Naive thymus-derived CD4-positive, alpha-beta T cell (primary cell): ENCODE measurements around the gene C11orf68. TPM values are rescaled to one million over a fixed set of nuclear protein-coding genes. Genes with fewer than 3 reads are reported as not detected.

ENCODE experiments used
- ATAC-seq: fragments of 150-1000 bp; cut with Tn5 transposase; 2 replicates; pipeline ENCODE4 v1.10.0; 2021; ENCODE audit warnings: mild to moderate bottlenecking, moderate library complexity
- CTCF ChIA-PET: fragments of 350-600 bp; sonication (Branson Sonifier 250); formaldehyde crosslinking; loops from one replicate; lab custom pipeline; 2021; ENCODE audit warnings: antibody characterized with exemption; lab: Charles Lee
- POLR2A ChIA-PET: fragments of 350-600 bp; sonication (Branson Sonifier 250); formaldehyde crosslinking; loops from one replicate; lab custom pipeline; 2021; ENCODE audit warnings: antibody characterized with exemption, inconsistent platforms; lab: Charles Lee
- DNase-seq, 9 donors: peaks; one replicate each; pipeline versions ENCODE4 v3.0.0 to v3.0.0-alpha.2; 2020 to 2022; ENCODE audit warnings: mixed read lengths in 1 of 9
- H3K27ac ChIP-seq: one replicate; pipeline ENCODE4 v1.7.0; 2013; ENCODE audit warnings: mild to moderate bottlenecking, low read depth, low read length, moderate library complexity
- H3K27me3 ChIP-seq, 2 donors: one replicate each; pipeline ENCODE4 v1.7.0; 2013; ENCODE audit warnings: low read length in 2 of 2, mild to moderate bottlenecking in 2 of 2, moderate library complexity in 2 of 2; ENCODE audit not compliant: control insufficient read depth in 2 of 2, insufficient read depth in 2 of 2
- H3K36me3 ChIP-seq, 3 experiments: 1 replicate in 2 of 3; 2 replicates in 1 of 3; pipeline ENCODE4 v1.7.0; 2013; ENCODE audit warnings: low read length in 3 of 3, mild to moderate bottlenecking in 3 of 3, moderate library complexity in 1 of 3; ENCODE audit not compliant: insufficient read depth in 3 of 3, control insufficient read depth in 2 of 3
- H3K4me1 ChIP-seq, 2 donors: one replicate each; pipeline ENCODE4 v1.7.0; 2013; ENCODE audit warnings: low read length in 2 of 2, mild to moderate bottlenecking in 2 of 2, moderate library complexity in 1 of 2; ENCODE audit not compliant: control insufficient read depth in 2 of 2, insufficient read depth in 2 of 2
- H3K4me3 ChIP-seq: 2 replicates; pipeline ENCODE4 v1.7.0; 2013; ENCODE audit warnings: mild to moderate bottlenecking, low read length
- H3K9me3 ChIP-seq, 3 experiments: 1 replicate in 2 of 3; 2 replicates in 1 of 3; pipeline ENCODE4 v1.7.0; 2013; ENCODE audit warnings: low read length in 3 of 3; ENCODE audit not compliant: control insufficient read depth in 2 of 3
- H3K27ac Mint-ChIP-seq, 9 donors: one replicate each; pipeline ENCODE4 v1.8.0; 2020 to 2022; ENCODE audit warnings: mixed read lengths in 9 of 9, mild to moderate bottlenecking in 8 of 9, moderate library complexity in 5 of 9, inconsistent platforms in 2 of 9
- H3K27me3 Mint-ChIP-seq, 5 donors: one replicate each; pipeline ENCODE4 v1.8.0; 2021 to 2022; ENCODE audit warnings: mixed read lengths in 5 of 5, mild to moderate bottlenecking in 1 of 5
- H3K36me3 Mint-ChIP-seq, 5 donors: one replicate each; pipeline ENCODE4 v1.8.0; 2020 to 2022; ENCODE audit warnings: mixed read lengths in 5 of 5, mild to moderate bottlenecking in 3 of 5, inconsistent platforms in 1 of 5
- H3K4me1 Mint-ChIP-seq, 7 donors: one replicate each; pipeline ENCODE4 v1.8.0; 2020 to 2022; ENCODE audit warnings: mixed read lengths in 7 of 7, mild to moderate bottlenecking in 3 of 7, inconsistent platforms in 1 of 7
- H3K4me3 Mint-ChIP-seq, 10 donors: one replicate each; pipeline ENCODE4 v1.8.0; 2020 to 2022; ENCODE audit warnings: mild to moderate bottlenecking in 10 of 10, mixed read lengths in 10 of 10, moderate library complexity in 6 of 10, inconsistent platforms in 2 of 10
- H3K9me3 Mint-ChIP-seq, 11 donors: one replicate each; pipeline ENCODE4 v1.8.0; 2020 to 2022; ENCODE audit warnings: mixed read lengths in 11 of 11, mild to moderate bottlenecking in 4 of 11, inconsistent platforms in 1 of 11, moderate library complexity in 1 of 11
- intact Hi-C, 2 donors: fragments of 100-400 bp; cut with micrococcal nuclease; formaldehyde crosslinking; loops; one replicate each; pipeline ENCODE4 v1.15.1; 2023
- polyA plus RNA-seq, 2 donors: library from polyadenylated mRNA; unstranded; fragments of 300-500 nt; fragmentation: Illumina TruSeq; gene quantifications; one replicate each; pipeline ENCODE4 v1.2.3, GENCODE V29; 2021
- total RNA-seq, 6 experiments: library from RNA in 5 of 6; stranded (reverse) in 5 of 6; gene quantifications; 1 replicate in 5 of 6; 2 replicates in 1 of 6; pipeline ENCODE4 v1.2.3 and lab custom pipeline; 2021 to 2026

Gene C11orf68
- total and polyA plus RNA-seq, 7 experiments from 2014 or later = 18.5 to 104 (median 58.8) TPM

DNA sequence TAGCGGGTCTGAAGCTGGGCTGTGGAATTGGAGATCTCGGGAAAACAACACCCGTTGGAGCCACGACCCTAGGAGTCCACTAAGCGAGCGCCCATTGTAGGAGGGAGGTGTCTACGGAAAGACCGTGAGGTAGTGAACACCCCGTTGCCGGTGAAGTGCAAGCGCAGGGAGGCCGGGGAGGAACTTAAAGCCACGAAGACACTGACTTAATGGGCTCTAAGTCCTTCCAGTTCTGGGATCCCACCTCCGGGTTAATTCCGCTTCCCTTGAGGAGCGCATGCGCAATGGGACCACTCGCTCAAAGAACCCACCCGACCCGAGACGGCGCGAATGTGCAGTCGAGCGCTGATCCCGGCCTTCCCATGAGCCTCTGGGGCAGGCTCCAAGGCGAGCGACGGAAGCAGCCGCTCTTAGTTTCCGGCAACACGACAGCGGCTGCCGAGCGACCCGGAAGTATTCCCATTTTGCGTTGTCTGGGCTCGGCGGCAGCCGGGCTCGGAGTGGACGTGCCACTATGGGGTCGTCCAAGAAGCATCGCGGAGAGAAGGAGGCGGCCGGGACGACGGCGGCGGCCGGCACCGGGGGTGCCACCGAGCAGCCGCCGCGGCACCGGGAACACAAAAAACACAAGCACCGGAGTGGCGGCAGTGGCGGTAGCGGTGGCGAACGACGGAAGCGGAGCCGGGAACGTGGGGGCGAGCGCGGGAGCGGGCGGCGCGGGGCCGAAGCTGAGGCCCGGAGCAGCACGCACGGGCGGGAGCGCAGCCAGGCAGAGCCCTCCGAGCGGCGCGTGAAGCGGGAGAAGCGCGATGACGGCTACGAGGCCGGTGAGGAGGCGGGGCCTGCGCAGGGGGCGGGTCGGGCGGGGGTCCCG lies 42.6 kb upstream of the C11orf68 start, which contains the start of gene SART1:
Gene SART1, plus strand, starts transcription at position 468 of the 874 bp plus-strand sequence. Its CDS starts 47 bp downstream, at position 515.
- ATAC-seq (peak; percentile 96), DNase-seq (peak; percentile 81 to 97 (median 94))
- H3K36me3 Mint-ChIP-seq = peaks cover 12 to 24% (median 18%) of the 10 kb centered on the region in 5 donors
- Histone ChIP-seq H3K4me1 (peaks cover 27 to 37% of the 10 kb centered on the region in 2 donors), H3K27ac (peak within 1 kb of the TSS; percentile 96), H3K9me3 (no peaks in the 10 kb centered on the region), H3K4me3 (peak within 1 kb of the TSS; percentile 83), H3K27me3 (no peaks in the 10 kb centered on the region), H3K36me3 (peaks cover 15 to 30% (median 19%) of the 10 kb centered on the region in 3 experiments)
- ChIA-PET CTCF (interaction anchor here (0.6 to 1.9 kb wide), 2 partner anchors 68 to 71 kb away, joined by 4 to 8 read pairs; partner anchors contain the start of gene CCDC85B), POLR2A (interaction anchor here (0.7 to 6.7 kb wide), 12 partner anchors 10 to 101 kb away, joined by 3 to 108 read pairs (median 4); partner anchors contain the start of genes C11orf68, CCDC85B, CFL1 and FIBP)
- no peaks in the 10 kb centered on the region for H3K9me3 Mint-ChIP-seq
- no peaks in the 10 kb centered on the region for H3K27me3 Mint-ChIP-seq
- peaks cover 23 to 63% (median 53%) of the 10 kb centered on the region in 7 donors for H3K4me1 Mint-ChIP-seq
- peak within 1 kb of the TSS; percentile 93 to 99 (median 98) for H3K4me3 Mint-ChIP-seq
- H3K27ac Mint-ChIP-seq = peak within 1 kb of the TSS; percentile 96 to 99 (median 98)
- intact Hi-C loops = loop anchor here (1.0 kb wide), 10 partner anchors 28 to 346 kb away; partner anchors contain the start of genes BANF1 (in 2 of the 2), C11orf68 (in 2 of the 2), DRAP1 (in 2 of the 2) and EIF1AD (in 2 of the 2)

DNA sequence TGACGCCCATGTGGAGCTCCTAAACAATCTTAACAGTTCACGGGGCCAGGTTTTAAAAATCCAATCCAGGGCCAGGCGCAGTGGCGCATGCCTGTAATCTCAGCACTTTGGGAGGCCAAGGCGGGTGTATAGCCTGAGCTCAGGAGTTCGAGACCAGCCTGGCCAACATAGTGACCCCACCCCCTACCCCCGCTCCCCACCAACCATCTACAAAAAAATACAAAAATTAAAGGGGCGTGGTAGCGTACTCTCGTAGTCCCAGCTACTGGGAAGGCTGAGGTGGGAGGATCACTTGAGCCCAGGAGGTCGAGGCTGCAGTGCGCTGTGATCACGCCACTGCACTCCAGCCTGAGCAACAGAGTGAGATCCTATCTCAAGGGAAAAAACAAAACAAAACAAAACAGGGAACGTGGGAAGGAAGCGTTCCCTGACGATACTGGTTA lies 42.0 kb upstream of the C11orf68 start:
- Histone ChIP-seq H3K4me3 (peak overlapping the region; percentile 83), H3K36me3 (peaks cover 9 to 24% (median 16%) of the 10 kb centered on the region in 3 experiments), H3K4me1 (peaks cover 27 to 39% of the 10 kb centered on the region in 2 donors), H3K27me3 (no peaks in the 10 kb centered on the region), H3K27ac (peak overlapping the region; percentile 96), H3K9me3 (no peaks in the 10 kb centered on the region)
- no peaks in the 10 kb centered on the region for H3K27me3 Mint-ChIP-seq
- DNase-seq (no peak), ATAC-seq (no peak)
- CTCF ChIA-PET = interaction anchor here (0.6 to 1.9 kb wide), 2 partner anchors 67 to 70 kb away, joined by 4 to 8 read pairs; partner anchors contain the start of gene CCDC85B
- H3K9me3 Mint-ChIP-seq = no peaks in the 10 kb centered on the region
- peak overlapping the region; percentile 96 to 99 (median 98) for H3K27ac Mint-ChIP-seq
- H3K4me3 Mint-ChIP-seq = peak overlapping the region; percentile 93 to 99 (median 98)
- peaks cover 10 to 22% (median 16%) of the 10 kb centered on the region in 5 donors for H3K36me3 Mint-ChIP-seq
- H3K4me1 Mint-ChIP-seq = peaks cover 21 to 64% (median 54%) of the 10 kb centered on the region in 7 donors
- POLR2A ChIA-PET = interaction anchor here (0.7 to 6.7 kb wide), 11 partner anchors 9 to 101 kb away, joined by 3 to 108 read pairs (median 4); partner anchors contain the start of genes C11orf68, CCDC85B, CFL1 and FIBP
- intact Hi-C loops = loop anchor here (1.0 kb wide), 10 partner anchors 28 to 346 kb away; partner anchors contain the start of genes BANF1 (in 2 of the 2), C11orf68 (in 2 of the 2), DRAP1 (in 2 of the 2) and EIF1AD (in 2 of the 2)

DNA sequence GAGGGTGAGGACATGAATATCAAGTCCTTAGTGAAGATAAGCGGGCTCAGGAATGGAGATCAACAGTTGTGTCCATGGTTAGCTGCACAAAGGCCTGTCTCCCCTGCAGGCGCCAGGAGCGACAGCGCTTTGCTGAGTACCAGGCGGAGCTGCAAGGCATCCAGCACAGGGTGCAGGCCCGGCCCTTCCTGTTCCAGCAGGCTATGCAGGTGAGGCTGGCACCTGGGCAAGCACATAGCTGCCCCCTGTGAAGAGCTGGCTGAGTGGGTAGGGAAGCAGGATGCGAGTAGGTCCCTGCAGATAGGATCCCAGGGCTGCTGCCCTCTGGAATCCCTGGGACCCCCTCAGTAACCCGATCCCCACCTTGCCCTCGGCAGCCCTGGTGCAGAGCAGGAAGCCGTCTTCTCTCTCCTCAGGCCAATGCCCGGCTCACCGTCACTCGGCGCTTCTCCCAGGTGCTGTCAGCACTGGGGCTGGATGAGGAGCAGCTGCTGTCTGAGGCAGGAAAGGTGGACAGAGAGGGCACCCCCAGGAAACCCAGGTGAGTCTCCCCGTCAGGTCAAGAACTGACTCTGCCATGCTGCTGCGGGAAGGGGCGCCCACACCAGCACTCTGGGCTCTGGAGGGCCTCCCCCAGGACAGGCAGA lies 40.0 kb upstream of the C11orf68 start:
- CTCF ChIA-PET = interaction anchor here (0.9 to 3.4 kb wide), 5 partner anchors 16 to 99 kb away, joined by 3 to 20 read pairs (median 3); partner anchors contain the start of genes CCDC85B, FIBP and MUS81
- ATAC-seq (no peak), DNase-seq (no peak)
- Mint-ChIP-seq H3K9me3 (no peaks in the 10 kb centered on the region), H3K4me1 (peaks cover 18 to 52% (median 46%) of the 10 kb centered on the region in 7 donors), H3K4me3 (peak overlapping the region in 2 of 10 donors; percentile 4 to 51), H3K27me3 (no peaks in the 10 kb centered on the region), H3K27ac (peak overlapping the region in 7 of 9 donors; percentile 84 to 97 (median 88)), H3K36me3 (peaks cover 4 to 17% (median 8%) of the 10 kb centered on the region in 5 donors)
- Histone ChIP-seq H3K9me3 (no peaks in the 10 kb centered on the region), H3K4me1 (peaks cover 22 to 34% of the 10 kb centered on the region in 2 donors), H3K27ac (peak overlapping the region; percentile 80), H3K27me3 (no peaks in the 10 kb centered on the region), H3K36me3 (peaks cover 0 to 4% (median 0%) of the 10 kb centered on the region in 3 experiments), H3K4me3 (no peak overlapping the region)
- POLR2A ChIA-PET = interaction anchor here (0.8 to 6.7 kb wide), 8 partner anchors 31 to 99 kb away, joined by 3 to 108 read pairs (median 8); partner anchors contain the start of genes C11orf68, CCDC85B, CFL1 and CTSW
- intact Hi-C loops = no loop called here

DNA sequence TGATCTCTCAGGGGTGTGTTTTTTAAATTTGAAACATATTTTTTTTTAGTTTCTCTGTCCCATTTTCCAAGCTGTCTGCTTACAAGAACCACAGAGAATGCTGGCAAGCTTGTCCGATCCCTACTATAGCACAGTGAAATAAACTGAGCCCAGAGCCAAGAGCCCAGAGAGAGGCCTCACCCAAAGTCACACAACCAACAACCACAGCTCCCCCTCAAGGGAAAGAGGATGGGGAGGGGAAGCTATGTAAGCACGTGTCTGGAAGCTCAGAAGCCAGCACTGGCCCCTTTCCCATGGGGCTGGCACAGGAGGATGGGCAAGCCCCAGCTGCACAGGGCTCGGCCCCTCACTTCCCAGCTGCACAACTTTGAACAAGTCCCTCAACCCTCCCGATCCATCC lies 39.4 kb upstream of the C11orf68 start:
- no peaks in the 10 kb centered on the region for H3K27me3 ChIP-seq
- DNase-seq (no peak), ATAC-seq (no peak)
- Mint-ChIP-seq H3K9me3 (no peaks in the 10 kb centered on the region), H3K36me3 (peaks cover 4 to 17% (median 8%) of the 10 kb centered on the region in 5 donors), H3K27me3 (no peaks in the 10 kb centered on the region), H3K27ac (peak overlapping the region; percentile 56 to 97 (median 88)), H3K4me1 (peaks cover 17 to 46% (median 42%) of the 10 kb centered on the region in 7 donors), H3K4me3 (peak overlapping the region in 2 of 10 donors; percentile 11 to 18)
- intact Hi-C loops = no loop called here
- H3K9me3 ChIP-seq = no peaks in the 10 kb centered on the region
- no peak overlapping the region for H3K4me3 ChIP-seq
- ChIA-PET CTCF (interaction anchor here (0.9 to 3.4 kb wide), 5 partner anchors 16 to 98 kb away, joined by 3 to 20 read pairs (median 3); partner anchors contain the start of genes CCDC85B, FIBP and MUS81), POLR2A (interaction anchor here (0.8 to 6.7 kb wide), 8 partner anchors 30 to 98 kb away, joined by 3 to 108 read pairs (median 10); partner anchors contain the start of genes C11orf68, CCDC85B, CFL1 and CTSW)
- H3K27ac ChIP-seq = peak overlapping the region; percentile 80
- peaks cover 15 to 29% of the 10 kb centered on the region in 2 donors for H3K4me1 ChIP-seq
- peaks cover 0 to 3% (median 0%) of the 10 kb centered on the region in 3 experiments for H3K36me3 ChIP-seq

DNA sequence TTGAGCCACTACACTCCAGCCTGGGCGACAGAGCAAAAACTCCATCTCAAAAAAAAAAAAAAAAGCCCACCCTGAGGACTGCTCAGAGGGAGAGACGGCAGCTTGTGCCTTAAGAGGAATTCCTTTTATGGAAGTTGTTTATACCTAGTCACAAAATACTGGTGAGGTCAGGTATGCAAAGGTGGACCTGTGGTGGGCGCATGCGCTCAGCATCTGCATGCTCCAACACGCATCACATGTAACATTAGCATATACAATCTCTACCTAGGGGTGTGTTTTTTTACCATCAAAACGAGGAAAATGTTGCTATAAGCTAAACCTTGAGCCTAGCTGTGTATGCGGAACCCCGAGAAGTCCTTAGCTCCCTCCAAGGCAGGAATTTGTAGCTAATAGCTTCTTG lies 35.9 kb upstream of the C11orf68 start:
- Histone ChIP-seq H3K4me1 (peaks cover 3 to 16% of the 10 kb centered on the region in 2 donors), H3K27ac (no peak overlapping the region), H3K4me3 (no peak overlapping the region), H3K9me3 (no peaks in the 10 kb centered on the region), H3K36me3 (no peaks in the 10 kb centered on the region), H3K27me3 (no peaks in the 10 kb centered on the region)
- POLR2A ChIA-PET = interaction anchor here (0.5 to 1.5 kb wide), 8 partner anchors 9 to 96 kb away, joined by 3 to 9 read pairs (median 4); partner anchors contain the start of genes CCDC85B and FIBP
- CTCF ChIA-PET = interaction anchor here (0.6 to 1.1 kb wide), 3 partner anchors 18 to 661 kb away, joined by 4 to 6 read pairs (median 4); no protein-coding TSS in a partner anchor
- Mint-ChIP-seq H3K27ac (peak overlapping the region in 1 of 9 donors; percentile 18), H3K4me1 (peaks cover 4 to 24% (median 21%) of the 10 kb centered on the region in 7 donors), H3K36me3 (no peaks in the 10 kb centered on the region), H3K27me3 (peaks cover 0 to 3% (median 0%) of the 10 kb centered on the region in 5 donors), H3K9me3 (no peaks in the 10 kb centered on the region), H3K4me3 (no peak overlapping the region)
- intact Hi-C loops = no loop called here
- no peak for ATAC-seq
- DNase-seq = no peak
